GM12873 (cell line): ENCODE results near the gene C1orf232.

ENCODE experiments used
- TF ChIP-seq, protein P1 (sequence below): IDR thresholded peaks from 2 replicates; pipeline ENCODE4 v1.5.1; 2012; ENCODE audit warnings: low read depth, mild to moderate bottlenecking, moderate library complexity, low read length, control low read depth; ENCODE audit not compliant: insufficient read depth; ENCODE audit errors: missing control alignments

Gene C1orf232

DNA sequence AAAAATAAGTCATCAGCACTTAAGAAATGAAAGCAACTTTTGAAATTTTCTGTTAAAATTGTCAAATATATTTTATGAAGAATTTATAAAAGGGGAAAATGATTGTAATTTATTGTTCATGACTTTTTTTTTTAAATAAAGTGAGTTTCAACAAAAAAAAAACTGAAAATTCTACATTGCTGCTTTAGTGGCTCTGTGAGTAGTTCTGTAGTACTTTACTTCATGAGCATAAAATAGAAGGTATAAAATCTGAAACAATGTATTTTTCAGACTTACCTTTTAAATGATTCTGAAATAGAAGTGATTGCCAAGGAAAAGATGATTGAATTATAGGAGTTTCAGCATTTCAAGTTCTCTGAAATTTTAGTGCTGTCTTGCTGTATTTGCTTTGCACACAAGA lies 43.4 kb downstream of the C1orf232 start:
- TF ChIP-seq, protein P1, sequence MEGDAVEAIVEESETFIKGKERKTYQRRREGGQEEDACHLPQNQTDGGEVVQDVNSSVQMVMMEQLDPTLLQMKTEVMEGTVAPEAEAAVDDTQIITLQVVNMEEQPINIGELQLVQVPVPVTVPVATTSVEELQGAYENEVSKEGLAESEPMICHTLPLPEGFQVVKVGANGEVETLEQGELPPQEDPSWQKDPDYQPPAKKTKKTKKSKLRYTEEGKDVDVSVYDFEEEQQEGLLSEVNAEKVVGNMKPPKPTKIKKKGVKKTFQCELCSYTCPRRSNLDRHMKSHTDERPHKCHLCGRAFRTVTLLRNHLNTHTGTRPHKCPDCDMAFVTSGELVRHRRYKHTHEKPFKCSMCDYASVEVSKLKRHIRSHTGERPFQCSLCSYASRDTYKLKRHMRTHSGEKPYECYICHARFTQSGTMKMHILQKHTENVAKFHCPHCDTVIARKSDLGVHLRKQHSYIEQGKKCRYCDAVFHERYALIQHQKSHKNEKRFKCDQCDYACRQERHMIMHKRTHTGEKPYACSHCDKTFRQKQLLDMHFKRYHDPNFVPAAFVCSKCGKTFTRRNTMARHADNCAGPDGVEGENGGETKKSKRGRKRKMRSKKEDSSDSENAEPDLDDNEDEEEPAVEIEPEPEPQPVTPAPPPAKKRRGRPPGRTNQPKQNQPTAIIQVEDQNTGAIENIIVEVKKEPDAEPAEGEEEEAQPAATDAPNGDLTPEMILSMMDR, result no peak

DNA sequence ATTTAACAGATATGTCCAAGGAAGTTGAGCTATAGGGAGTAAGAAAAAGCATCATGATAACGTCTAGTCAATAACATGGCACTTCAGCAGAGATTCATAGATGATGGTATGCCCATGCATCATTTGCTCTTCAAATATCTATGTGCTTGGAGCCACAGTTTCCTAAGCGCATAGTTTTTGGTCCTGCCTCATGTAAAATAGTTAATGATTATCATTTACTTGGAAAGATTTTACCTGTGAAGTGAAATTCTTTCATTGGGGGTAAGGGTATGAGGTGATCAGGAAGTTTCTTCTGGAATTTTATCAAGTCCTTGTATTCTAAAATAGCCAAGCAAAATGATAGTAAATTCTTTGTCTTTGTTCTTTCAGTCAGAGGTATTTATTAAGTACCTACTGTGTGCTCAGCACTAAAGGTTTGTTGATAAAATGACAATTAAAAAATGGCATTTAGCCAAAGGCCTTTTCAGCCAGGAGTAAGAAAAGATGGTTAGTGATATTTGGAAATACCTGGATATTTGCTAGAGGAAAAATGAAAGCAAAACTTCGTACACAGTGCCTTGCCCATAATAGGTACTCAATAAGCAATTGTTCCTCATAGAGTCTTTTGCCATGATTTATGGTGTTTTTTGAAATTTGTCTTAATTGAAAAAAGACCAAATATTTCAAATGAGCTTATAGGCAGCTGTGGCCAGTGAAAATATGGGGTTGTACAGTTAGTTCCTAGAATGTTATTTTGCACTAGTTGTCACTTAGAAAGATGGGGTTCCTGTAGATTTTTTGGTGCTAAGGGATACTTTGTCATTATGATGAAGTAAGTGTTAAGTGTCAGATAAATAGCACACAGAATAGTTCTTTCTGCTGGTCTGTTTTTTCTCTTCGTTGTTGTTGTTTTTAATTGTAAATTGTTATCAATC lies 44.1 kb downstream of the C1orf232 start:
- TF ChIP-seq, protein P1, result no peak

DNA sequence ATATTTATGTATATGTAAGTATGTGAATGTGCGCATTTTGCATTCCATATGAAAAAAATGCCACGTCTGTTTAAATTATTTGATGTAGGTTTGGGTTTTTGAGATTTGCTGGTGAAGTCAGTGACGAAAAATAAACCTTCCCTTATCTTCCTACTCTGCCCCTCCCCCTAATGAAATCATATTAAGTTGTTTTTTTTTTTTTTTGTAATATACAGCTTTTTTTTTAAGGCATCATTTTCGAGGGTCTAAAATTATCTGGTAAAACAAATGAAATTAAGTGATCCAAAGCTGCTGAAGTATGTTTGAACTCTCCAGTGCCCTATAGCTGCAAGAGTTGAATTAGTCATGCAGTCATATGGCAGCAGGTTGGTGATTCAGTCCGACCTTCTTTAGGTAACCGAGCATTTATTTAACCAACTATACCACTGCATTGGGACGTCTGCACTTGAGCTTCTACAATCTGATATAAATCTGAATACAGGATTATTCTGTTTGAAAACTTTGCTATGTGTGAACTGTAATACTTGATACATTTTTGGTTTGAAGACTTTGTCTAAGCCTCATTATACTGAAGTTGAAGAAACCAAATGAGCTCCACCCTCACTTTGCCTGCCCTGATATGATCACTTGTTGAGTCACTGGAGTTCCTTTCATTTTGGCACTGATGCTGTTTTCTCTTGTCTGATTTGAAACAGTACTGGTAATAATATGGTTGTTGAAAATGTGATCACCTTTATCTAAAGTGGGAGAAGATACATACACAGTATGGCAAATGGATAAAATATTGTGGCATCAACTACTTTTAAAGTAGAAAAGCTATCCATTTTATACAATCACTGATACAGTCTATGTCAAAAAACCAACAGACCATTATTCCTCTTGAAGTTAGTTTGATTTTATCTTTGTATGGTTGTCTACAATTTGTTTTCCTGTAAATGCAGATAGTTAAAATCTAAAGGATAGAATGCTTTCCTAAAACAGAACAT lies 45.5 kb downstream of the C1orf232 start:
- TF ChIP-seq, protein P1, result no peak

DNA sequence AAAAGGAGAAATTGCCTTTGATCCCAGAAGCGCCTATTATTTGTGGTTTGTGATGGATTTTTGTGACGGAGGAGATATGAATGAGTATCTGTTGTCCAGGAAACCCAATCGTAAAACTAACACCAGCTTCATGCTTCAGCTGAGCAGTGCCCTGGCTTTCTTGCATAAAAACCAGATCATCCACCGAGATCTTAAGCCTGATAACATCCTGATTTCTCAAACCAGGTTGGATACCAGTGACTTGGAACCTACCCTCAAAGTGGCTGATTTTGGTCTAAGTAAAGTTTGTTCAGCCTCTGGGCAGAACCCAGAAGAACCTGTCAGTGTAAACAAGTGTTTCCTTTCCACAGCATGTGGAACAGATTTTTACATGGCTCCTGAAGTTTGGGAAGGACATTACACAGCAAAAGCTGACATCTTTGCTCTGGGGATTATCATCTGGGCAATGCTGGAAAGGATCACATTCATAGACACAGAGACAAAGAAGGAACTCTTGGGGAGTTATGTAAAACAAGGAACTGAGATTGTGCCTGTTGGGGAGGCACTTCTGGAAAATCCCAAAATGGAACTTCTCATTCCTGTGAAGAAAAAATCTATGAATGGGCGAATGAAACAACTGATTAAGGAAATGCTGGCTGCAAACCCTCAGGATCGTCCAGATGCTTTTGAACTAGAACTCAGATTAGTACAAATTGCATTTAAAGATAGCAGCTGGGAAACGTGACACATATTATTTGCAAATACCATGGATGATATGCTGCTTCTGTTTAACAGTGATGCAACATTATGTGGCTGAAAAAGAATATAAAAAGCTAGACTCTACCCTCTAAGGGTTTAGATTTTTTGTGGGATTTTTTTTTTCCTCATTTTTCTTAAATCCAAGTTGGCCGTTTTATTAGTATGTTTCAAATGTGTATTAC lies 46.6 kb downstream of the C1orf232 start:
- TF ChIP-seq, protein P1, result no peak

DNA sequence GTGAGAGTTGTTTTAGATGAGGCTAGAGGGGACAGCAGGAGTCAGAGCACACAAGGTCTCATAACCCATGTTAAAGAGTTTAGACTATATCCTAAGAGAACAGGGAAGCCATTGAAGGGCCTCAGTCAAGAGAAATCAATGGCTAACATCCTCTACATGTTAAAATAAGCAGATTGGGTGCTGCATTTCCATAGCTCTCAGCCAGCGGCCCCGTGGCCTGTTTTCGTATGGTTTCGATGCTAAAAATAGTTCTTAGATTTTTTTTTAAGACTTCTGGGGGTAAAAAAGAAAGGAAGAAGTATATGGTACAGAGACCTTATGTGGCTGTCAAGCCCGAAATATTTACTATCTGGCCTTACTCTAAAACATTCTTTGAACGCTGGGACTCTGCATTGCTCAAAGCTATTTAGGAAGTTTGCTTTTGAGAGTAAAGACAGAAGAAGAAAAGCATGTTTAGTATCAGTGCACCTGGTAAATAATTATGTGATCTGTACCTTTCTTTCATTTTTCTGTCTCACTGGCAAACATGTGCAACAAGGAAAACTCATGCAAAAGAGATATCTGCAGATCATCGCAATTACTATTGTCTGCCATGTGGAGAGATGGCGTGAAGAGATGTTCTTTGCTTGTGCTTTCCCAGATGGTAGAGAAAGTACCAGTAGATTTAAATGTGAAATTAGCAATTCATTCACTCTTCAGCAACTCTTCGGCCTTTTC lies 48.7 kb downstream of the C1orf232 start:
- TF ChIP-seq, protein P1, result no peak

DNA sequence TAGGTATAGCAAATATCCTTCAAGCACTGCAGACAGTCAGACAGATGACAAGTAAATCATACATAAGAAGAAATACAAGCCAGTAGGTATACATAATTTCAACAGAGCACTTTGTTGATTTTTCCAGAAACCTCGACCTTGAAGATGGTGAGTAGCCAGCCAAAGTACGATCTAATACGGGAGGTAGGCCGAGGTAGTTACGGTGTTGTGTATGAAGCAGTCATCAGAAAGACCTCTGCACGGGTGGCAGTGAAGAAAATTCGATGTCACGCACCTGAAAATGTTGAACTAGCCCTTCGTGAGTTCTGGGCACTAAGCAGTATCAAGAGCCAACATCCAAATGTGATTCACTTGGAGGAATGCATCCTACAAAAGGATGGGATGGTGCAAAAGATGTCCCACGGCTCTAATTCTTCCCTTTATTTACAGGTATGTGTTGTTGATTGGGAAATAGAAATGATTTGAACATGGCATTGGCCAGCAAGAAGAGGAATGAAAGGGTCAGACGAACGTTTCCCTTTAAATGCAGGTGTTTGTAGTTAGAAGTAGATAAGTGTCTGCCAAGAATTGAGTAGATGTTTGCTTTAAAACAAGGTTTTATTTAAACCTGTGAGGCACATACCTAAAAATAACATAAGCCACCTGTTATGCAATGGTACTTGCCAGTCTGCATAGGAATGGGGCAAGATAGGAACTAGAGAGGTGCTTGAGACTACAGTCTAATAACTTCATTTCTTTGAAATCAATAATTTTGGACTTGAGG lies 54.4 kb downstream of the C1orf232 start:
- TF ChIP-seq, protein P1, result no peak
